WERI-Rb-1 (cell line): ENCODE results near the gene PPARGC1A.

Source experiments
- DNase-seq: peaks from one replicate; pipeline ENCODE4 v3.0.0-alpha.2; 2020
- H3K27ac ChIP-seq: fragments of 250-450 bp; sonication (Bioruptor Pico); 2 replicates; pipeline ENCODE4 v1.5.1; 2020; ENCODE audit warnings: mild to moderate bottlenecking, moderate library complexity
- H3K27me3 ChIP-seq: fragments of 250-450 bp; sonication (Bioruptor Pico); 2 replicates; pipeline ENCODE4 v1.5.1; 2021; ENCODE audit warnings: mild to moderate bottlenecking, low read depth, moderate library complexity; ENCODE audit not compliant: insufficient read depth, severe bottlenecking
- H3K36me3 ChIP-seq: fragments of 250-450 bp; sonication (Bioruptor Pico); 2 replicates; pipeline ENCODE4 v1.5.1; 2020; ENCODE audit warnings: mild to moderate bottlenecking, moderate library complexity
- H3K4me3 ChIP-seq: 2 replicates; pipeline ENCODE4 v1.5.1; 2011; ENCODE audit warnings: low read depth, mild to moderate bottlenecking, control low read depth, low read length
- H3K9me3 ChIP-seq: fragments of 250-450 bp; sonication (Bioruptor Pico); 2 replicates; pipeline ENCODE4 v1.5.1; 2021; ENCODE audit warnings: mild to moderate bottlenecking, moderate library complexity; ENCODE audit not compliant: severe bottlenecking
- TF ChIP-seq, protein P1 (sequence below): IDR thresholded peaks from 2 replicates; pipeline ENCODE4 v1.5.1; 2011; ENCODE audit warnings: low read depth, mild to moderate bottlenecking, control low read depth, inconsistent platforms, low read length

PPARGC1A gene

GRCh38 chr4:23747281-23747735, 142.5 kb downstream of the PPARGC1A start:
- Histone ChIP-seq H3K27ac (no peak overlapping the region), H3K27me3 (no peaks in the 10 kb centered on the region), H3K36me3 (no peaks in the 10 kb centered on the region), H3K9me3 (no peaks in the 10 kb centered on the region), H3K4me3 (no peak overlapping the region)
- no peak for DNase-seq
- TF ChIP-seq, protein P1, sequence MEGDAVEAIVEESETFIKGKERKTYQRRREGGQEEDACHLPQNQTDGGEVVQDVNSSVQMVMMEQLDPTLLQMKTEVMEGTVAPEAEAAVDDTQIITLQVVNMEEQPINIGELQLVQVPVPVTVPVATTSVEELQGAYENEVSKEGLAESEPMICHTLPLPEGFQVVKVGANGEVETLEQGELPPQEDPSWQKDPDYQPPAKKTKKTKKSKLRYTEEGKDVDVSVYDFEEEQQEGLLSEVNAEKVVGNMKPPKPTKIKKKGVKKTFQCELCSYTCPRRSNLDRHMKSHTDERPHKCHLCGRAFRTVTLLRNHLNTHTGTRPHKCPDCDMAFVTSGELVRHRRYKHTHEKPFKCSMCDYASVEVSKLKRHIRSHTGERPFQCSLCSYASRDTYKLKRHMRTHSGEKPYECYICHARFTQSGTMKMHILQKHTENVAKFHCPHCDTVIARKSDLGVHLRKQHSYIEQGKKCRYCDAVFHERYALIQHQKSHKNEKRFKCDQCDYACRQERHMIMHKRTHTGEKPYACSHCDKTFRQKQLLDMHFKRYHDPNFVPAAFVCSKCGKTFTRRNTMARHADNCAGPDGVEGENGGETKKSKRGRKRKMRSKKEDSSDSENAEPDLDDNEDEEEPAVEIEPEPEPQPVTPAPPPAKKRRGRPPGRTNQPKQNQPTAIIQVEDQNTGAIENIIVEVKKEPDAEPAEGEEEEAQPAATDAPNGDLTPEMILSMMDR: no peak

DNA sequence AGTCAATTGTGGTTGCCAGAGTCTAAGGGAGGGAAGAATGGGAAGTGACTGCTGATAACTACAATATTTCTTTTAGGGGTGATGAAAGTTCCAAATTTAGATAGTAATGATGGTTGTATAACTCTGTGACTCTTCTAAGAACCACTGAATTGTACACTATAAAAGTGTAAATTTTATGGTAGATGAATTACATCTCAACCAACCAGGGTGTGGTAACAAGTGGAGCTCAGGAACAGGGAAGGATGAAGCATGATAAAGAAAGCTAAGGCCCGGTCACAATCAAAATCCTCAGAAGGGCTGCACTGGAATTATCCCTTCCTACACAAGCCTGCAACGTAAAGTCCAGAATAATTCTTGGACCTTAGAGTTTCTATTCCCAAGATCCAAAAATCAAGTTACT, 143.2 kb downstream of the PPARGC1A start:
- no peak for DNase-seq
- Histone ChIP-seq H3K4me3 (no peak overlapping the region), H3K27me3 (no peaks in the 10 kb centered on the region), H3K9me3 (no peaks in the 10 kb centered on the region), H3K27ac (no peak overlapping the region), H3K36me3 (no peaks in the 10 kb centered on the region)
- TF ChIP-seq, protein P1: no peak

DNA sequence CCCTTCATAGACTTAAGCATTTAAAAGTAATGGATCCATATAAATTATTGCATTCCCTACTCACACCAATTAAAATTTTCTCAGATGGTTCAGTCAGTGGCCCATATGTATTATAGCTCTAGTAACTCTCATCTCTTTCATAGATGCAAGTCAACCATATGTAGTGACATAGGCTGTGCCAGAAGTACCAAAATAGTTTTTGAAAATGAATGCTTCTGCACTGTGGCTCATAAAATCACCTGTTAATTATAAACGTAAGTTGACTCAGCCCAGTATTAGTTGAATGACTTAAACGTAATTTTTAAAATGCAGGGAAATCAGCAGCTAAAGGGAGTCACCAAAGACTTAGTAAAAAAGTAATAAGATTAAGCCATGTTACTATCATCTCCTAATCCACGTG, 143.8 kb downstream of the PPARGC1A start:
- Histone ChIP-seq H3K36me3 (no peaks in the 10 kb centered on the region), H3K27me3 (no peaks in the 10 kb centered on the region), H3K9me3 (no peaks in the 10 kb centered on the region), H3K27ac (no peak overlapping the region), H3K4me3 (no peak overlapping the region)
- TF ChIP-seq, protein P1: no peak
- no peak for DNase-seq

DNA sequence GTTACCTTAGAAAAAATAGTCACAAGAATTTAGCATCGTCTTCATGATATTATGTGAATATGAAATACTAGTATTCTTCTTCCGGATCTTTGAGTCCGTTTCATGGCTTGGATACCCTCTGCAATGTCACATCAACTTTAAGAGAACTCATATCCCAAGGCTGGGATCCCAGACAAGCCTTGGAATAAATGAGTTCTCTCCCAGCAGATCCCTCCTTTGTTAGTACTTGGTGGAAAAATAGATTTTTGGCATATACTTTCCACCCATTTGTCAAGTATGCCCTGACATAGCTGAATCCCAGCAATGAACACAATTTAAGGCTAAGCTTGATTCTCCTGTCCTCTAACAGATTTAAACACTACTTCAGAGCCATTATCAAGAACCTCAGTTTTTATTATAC, 144.5 kb downstream of the PPARGC1A start:
- H3K4me3 ChIP-seq: no peak overlapping the region
- H3K36me3 ChIP-seq: no peaks in the 10 kb centered on the region
- H3K27ac ChIP-seq: no peak overlapping the region
- TF ChIP-seq, protein P1: no peak
- no peak for DNase-seq
- no peaks in the 10 kb centered on the region for H3K27me3 ChIP-seq
- H3K9me3 ChIP-seq: no peaks in the 10 kb centered on the region
